SHP77 treated with DMSO at 0.1 percent for 48 hours (cell line): Measurements from ENCODE around the gene LCE5A.
A peak's percentile ranks its signal among the peaks of the same experiment; 100 is the strongest.
"Not testable (repeated sequence)": the region's sequence is repeated elsewhere in the genome, so short reads cannot be mapped to it uniquely, and the experiment has no call there.

Experiments
- DNase-seq: peaks from one replicate; lab custom pipeline; 2025; lab: John Stamatoyannopoulos, UW

LCE5A gene

DNA sequence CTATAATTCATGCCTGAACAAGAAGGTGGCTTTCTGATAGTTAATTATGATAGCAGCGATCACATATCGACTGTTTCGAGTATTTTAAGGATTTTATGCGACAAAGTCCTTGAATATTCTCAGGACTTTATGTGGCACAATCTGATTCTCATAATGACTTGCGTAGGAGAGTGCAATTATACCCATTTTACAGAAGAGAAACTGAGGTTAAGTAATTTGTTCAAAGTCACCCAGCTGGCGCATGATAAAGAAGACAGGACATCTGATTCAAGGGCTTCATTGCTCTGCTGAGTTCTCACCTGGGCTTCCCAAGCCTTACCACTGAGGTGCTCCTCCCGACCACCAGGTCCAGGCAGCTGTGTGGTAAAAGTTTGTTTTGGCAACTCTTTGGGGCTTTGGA lies 5.5 kb downstream of the LCE5A start:
- DNase-seq: no peak

DNA sequence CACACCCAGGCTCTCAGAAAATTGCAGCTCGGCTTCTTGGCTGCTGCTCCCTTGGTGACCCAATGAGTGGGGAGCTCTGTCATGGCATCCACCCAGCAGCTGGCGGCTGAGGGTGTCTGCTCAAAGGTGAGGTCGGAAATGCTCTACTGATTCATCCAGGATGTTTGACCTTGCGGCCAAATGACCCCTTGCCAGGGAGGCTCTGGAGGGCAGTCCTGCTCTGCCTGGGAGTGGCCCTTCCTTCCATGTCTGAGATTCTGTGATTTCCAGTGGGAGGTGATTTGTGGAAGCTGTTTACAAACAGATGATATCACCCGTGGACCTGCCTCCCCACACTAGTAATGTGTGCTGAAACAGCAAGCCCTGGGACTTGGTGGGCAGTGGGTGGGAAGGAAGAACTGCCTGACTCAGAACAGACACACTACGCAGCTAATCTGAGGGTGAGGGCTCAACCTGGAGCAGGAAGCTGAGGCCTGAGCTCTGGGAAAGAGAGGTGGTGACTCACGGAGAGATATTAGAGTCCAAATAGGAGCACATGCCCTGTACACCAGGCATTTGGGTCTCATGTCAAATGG lies 6.7 kb downstream of the LCE5A start:
- DNase-seq: no peak

DNA sequence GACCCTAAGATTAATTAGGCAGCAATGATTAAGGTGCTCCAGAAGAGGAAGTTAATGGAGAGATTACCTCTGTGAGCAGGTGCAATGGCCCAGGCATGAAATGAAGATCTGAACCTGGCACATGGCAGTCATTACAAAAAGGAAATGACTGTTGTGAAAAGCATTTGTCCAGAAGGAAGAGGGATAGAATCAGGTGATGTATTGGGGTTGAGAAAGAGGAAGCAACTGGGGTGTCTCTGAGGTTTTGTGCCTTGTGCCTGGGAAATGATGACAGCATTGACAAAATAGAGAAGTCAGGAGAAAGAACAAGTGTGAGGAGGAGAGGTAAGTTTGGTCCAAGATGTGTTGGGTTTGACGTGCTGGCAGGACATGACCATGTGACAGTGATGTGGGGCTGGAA lies 9.2 kb downstream of the LCE5A start:
- no peak for DNase-seq

DNA sequence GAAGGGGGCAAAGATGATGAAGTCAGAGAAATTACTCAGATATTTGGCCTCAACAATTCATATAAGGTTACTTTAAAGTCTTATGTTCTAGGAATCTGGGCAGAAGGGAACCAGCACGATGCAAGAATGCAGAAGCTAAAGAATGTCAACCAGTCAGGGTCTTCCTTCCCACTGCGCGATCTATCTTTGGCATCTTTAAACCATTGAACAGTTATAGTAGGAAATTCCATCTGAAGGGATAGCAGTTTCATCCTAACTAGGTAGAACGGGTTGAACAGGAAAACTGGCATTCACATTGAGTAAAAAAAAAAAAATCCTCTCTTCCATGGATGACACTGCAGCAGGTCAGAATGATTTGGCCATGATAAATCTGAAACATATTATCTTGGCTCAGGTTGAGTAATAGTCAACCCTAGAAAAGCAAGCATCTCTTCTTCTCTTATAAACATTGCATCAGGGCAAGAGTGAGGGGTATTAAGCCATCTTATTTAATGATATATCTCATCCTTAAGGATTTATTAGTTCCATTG lies 10.0 kb downstream of the LCE5A start:
- DNase-seq: no peak

DNA sequence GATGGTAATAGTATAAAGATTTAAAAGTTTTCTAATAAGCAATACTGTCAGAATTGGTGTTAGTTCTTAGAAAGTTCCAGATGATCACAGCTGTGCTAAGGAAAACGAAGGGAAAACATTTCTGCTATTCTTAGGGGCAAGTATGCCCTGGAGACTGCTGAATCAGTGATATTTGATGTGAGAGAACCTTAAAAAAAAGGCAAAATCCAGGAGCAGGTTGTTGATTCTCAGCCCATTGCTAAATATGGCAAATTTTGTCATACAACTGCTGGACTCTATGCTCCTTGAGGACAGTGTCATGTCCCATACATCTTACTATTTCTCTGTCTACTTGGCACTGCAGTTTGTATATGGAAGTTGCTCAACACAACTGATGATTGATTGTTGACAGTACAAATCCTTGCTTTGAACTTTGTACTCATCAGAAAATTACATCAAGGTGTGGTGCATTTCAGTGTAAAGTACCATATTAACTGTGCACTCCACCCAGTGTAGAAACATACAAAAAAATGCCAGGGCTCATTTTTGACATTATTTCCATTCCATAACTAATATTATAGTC lies 14.6 kb downstream of the LCE5A start:
- DNase-seq: no peak

DNA sequence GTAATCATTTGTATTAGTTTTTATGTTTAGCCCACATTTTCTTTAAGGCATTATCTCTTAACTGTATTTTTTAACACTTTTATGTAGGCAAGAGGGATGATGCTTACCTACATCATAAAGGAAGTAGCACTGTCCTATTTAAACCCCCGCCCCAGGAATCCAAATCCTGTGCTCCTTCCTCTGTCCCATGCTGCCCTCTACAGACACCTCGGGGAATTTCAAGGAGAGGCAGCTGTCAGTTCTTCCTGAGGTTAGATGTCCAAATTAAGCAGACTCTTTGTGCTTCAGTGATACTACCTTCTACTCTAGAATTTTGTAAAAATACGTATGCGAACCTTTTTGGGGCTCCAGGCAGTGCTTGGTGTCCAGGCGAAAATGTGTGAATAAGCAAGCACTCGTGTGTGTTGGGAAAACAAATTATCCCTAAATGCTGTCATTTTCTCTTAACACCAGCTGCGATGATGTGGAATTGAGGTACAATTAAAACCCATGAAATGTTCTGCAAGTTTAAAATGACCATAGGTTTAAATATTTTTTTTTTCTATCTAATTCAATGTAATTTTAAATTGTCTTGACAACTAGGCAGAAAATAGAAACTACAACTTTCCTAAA lies 22.8 kb downstream of the LCE5A start:
- peak; percentile 58 for DNase-seq

DNA sequence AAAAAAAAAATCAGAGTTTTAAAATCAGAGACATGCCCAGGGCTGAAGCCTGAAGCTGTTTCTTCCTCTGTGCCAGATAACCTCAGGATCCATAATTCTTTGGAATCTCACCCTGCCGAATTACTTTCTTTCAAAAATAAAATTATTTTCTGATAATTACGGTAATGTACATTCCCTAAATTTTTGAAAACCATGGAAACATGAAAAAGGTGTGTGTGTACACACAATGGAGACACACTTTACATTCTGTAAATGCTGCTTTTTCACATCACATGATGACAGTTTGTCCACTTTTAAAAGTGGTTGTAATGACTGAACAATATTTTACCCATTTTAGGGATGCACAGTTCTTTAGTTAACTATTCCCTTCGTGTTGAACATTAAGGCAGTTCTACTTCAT lies 25.2 kb downstream of the LCE5A start:
- no peak for DNase-seq

DNA sequence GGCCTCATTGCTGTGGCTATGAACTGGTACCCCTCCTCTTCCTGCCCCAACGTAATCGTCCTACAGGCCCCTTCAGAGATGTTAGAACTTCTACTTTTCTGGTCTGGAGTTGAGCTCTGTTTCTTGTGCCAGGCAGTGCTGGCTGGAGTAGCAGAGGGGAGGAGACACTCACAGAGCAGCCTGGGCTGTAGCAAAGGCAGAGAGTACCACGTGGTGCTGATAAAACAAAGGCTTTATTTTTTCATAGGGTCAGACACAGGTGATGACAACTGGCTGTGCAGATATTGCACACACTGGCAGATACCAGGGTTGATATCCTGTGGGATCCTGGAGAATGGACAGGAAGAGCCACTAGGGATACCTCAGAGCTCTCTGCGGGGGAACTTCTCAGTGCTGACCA lies 26.9 kb downstream of the LCE5A start:
- no peak for DNase-seq

DNA sequence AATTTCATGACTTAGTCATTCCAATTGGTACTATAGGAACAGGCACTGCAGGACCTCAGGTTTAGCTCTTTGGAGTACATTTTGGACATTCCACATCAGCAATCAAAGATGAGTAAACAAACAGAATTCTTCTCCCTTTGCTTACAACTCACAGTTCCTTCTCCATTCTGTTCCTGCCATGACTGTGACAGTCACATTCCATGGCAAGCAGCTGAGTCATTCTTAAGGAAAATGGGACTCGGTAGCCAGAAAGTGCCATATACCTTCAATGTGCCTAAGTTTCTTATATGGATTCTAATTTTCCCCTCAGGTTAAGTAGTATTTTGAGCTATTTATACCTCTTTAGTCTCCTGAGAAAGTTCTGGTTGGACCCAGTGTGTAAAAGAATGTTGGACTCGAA lies 29.3 kb downstream of the LCE5A start:
- DNase-seq: no peak

DNA sequence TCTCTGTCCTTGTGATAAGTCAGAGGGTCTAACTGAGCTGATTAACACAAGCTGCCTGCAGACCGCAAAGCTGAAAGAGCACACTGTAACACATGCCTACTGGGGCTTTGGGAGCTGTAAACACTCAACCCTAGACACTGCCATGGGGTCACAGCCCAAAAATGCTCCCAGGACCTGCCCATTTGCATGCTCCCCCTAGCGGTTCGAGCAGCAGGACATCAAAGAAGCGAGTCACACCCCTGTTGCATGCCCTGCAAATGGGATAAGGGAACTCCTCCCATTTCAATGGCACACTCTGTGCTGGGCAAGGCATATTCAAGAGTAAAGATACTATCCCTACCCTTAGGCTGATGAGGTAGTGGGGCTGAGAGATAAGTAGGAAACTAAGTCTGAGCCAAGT lies 33.2 kb downstream of the LCE5A start:
- DNase-seq: no peak

DNA sequence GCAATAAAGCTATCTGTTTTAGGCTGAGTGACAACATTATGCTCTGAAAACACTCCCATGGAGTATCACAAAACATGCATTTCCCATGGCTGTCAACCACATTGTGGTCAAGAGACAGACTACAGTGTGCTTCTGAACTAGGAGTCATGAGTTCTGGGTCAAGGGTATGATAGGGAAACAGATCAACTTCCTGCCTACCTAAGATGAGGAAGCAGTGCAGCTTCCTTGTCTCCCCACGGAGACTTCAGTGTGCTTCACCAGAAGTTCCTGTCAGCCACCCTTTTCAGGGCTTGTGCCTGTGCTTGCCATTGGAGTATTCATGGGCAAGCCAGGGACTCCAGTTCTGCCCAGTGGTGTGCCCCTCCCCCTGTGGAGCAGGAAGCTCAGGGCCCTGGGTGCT lies 36.1 kb downstream of the LCE5A start:
- no peak for DNase-seq

DNA sequence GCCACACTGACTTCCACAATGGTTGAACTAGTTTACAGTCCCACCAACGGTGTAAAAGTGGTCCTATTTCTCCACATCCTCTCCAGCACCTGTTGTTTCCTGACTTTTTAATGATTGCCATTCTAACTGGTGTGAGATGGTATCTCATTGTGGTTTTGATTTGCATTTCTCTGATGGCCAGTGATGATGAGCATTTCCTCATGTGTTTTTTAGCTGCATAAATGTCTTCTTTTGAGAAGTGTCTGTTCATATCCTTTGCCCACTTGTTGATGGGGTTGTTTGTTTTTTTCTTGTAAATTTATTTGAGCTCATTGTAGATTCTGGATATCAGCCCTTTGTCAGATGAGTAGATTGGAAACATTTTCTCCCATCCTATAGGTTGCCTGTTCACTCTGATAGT lies 37.8 kb downstream of the LCE5A start:
- not testable (repeated sequence) for DNase-seq
